Keratinocyte (primary cell): ENCODE measurements around the gene CTH.

Source experiments
- EZH2 ChIP-seq: IDR thresholded peaks from one replicate; pipeline ENCODE4 v1.6.1; 2012; ENCODE audit warnings: inconsistent platforms, mild to moderate bottlenecking, low read length, moderate library complexity
- TF ChIP-seq, protein P1 (sequence below), 3 experiments: IDR thresholded peaks in 1 of 3; conservative IDR thresholded peaks in 1 of 3; optimal IDR thresholded peaks in 1 of 3; 2 replicates in 2 of 3; 3 replicates in 1 of 3; pipeline versions ENCODE3 to v1.5.1; 2011; ENCODE audit warnings: low read length in 3 of 3, mild to moderate bottlenecking in 3 of 3, moderate library complexity in 2 of 3, control low read depth in 1 of 3, inconsistent platforms in 1 of 3; ENCODE audit not compliant: insufficient read depth in 2 of 3; ENCODE audit errors: extremely low read depth in 1 of 3

DNA sequence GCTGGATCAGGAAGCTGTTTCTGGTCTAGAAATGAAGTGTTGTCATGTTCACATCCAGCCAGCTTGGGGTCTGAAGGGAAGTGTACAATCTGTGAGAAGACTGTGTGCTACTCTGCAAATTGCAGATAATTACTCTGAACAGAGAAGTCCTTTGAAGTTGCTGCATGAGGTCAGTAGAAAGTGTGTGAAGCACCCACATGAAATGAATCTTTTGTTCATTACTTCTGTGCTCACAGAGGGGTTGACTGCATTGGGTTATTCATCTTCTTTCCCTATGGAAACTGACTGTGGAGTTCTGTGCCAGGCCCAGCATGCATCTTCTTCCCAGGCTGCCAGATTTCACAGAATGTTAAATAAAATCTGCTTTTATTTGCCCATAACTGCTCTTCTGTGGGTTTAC is 47.1 kb downstream of the CTH start:
- TF ChIP-seq, protein P1, sequence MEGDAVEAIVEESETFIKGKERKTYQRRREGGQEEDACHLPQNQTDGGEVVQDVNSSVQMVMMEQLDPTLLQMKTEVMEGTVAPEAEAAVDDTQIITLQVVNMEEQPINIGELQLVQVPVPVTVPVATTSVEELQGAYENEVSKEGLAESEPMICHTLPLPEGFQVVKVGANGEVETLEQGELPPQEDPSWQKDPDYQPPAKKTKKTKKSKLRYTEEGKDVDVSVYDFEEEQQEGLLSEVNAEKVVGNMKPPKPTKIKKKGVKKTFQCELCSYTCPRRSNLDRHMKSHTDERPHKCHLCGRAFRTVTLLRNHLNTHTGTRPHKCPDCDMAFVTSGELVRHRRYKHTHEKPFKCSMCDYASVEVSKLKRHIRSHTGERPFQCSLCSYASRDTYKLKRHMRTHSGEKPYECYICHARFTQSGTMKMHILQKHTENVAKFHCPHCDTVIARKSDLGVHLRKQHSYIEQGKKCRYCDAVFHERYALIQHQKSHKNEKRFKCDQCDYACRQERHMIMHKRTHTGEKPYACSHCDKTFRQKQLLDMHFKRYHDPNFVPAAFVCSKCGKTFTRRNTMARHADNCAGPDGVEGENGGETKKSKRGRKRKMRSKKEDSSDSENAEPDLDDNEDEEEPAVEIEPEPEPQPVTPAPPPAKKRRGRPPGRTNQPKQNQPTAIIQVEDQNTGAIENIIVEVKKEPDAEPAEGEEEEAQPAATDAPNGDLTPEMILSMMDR (optimal IDR thresholded peaks at IDR 0.05 in 1 of 3, IDR thresholded peaks at IDR 0.05 in 1 of 3, conservative IDR thresholded peaks at IDR 0.05 in 1 of 3; ENCODE audit: extremely low read depth in 1 of 3, insufficient read depth in 2 of 3, low read length in 3 of 3) = no peak
- TF ChIP-seq EZH2 = no peak
